Endodermal cell (in vitro differentiated cells): ENCODE results near the gene CC2D1A. TPM values are rescaled to one million over a fixed set of nuclear protein-coding genes. Genes with fewer than 3 reads are reported as not detected.

Experiments
- DNase-seq: peaks from one replicate; pipeline ENCODE4 v3.0.0-alpha.2; 2017
- H3K27ac ChIP-seq: 2 replicates; pipeline ENCODE4 v1.5.1; 2013; ENCODE audit warnings: mild to moderate bottlenecking, low read depth, low read length, moderate library complexity
- H3K27me3 ChIP-seq: 2 replicates; pipeline ENCODE4 v1.6.1; 2013; ENCODE audit warnings: mild to moderate bottlenecking, low read length, moderate library complexity; ENCODE audit not compliant: insufficient read depth, control insufficient read depth, poor library complexity, severe bottlenecking
- H3K36me3 ChIP-seq: 2 replicates; pipeline ENCODE4 v1.7.0; 2013; ENCODE audit warnings: mild to moderate bottlenecking, low read length, moderate library complexity; ENCODE audit not compliant: control insufficient read depth, insufficient read depth
- H3K4me1 ChIP-seq: one replicate; pipeline ENCODE4 v1.7.0; 2013; ENCODE audit warnings: low read length; ENCODE audit not compliant: control insufficient read depth, insufficient read depth
- H3K4me3 ChIP-seq: 2 replicates; pipeline ENCODE4 v1.5.1; 2013; ENCODE audit warnings: mild to moderate bottlenecking, low read length, moderate library complexity
- H3K9ac ChIP-seq: 2 replicates; pipeline ENCODE4 v1.6.1; 2013; ENCODE audit warnings: mild to moderate bottlenecking, low read length, moderate library complexity; ENCODE audit not compliant: poor library complexity, severe bottlenecking; ENCODE audit errors: extremely low read depth
- H3K9me3 ChIP-seq: 2 replicates; pipeline ENCODE4 v1.6.1; 2013; ENCODE audit warnings: mild to moderate bottlenecking, low read length, moderate library complexity; ENCODE audit not compliant: control insufficient read depth
- H3K27ac Mint-ChIP-seq: 2 replicates; pipeline ENCODE4 v1.8.0; 2020; ENCODE audit warnings: mixed read lengths
- H3K27me3 Mint-ChIP-seq: 2 replicates; pipeline ENCODE4 v1.8.0; 2021; ENCODE audit warnings: mild to moderate bottlenecking, mixed read lengths; ENCODE audit not compliant: insufficient read depth
- H3K36me3 Mint-ChIP-seq: 2 replicates; pipeline ENCODE4 v1.8.0; 2020; ENCODE audit warnings: low read depth, mixed read lengths
- H3K4me1 Mint-ChIP-seq: 2 replicates; pipeline ENCODE4 v1.8.0; 2020; ENCODE audit warnings: mixed read lengths
- H3K4me3 Mint-ChIP-seq: 2 replicates; pipeline ENCODE4 v1.8.0; 2020; ENCODE audit warnings: mild to moderate bottlenecking, moderate library complexity, mixed read lengths
- H3K9me3 Mint-ChIP-seq: 2 replicates; pipeline ENCODE4 v1.8.0; 2020; ENCODE audit warnings: mild to moderate bottlenecking, mixed read lengths
- CTCF ChIP-seq: fragments of 200-600 bp; sonication (generic); conservative IDR thresholded peaks from 2 replicates; pipeline ENCODE4 v1.5.0; 2021; ENCODE audit warnings: antibody characterized with exemption, mild to moderate bottlenecking
- WGBS, 2 experiments: methylation state at CpG; one replicate each; pipeline versions ENCODE4 v1.1.5 to v1.1.7; 2013; ENCODE audit warnings: missing lambda C conversion rate in 2 of 2, mixed read lengths in 1 of 2; ENCODE audit not compliant: insufficient coverage in 1 of 2, insufficient read length in 1 of 2; 5-methylcytosine and 5-hydroxymethylcytosine counted together
- total RNA-seq, 2 donors: library from RNA; stranded (reverse); fragmentation: NEBNext Ultra II Directional in 1 of 2; extraction: Animal tissue kit (Norgen Biotek cat#: 25700) in 1 of 2; gene quantifications; 2 replicates in 1 of 2; 3 replicates in 1 of 2; pipeline ENCODE4 v1.2.1, GENCODE V29; 2021

Gene CC2D1A
- total RNA-seq, 2 donors from 2014 or later, result 45.1 to 55.9 TPM

DNA sequence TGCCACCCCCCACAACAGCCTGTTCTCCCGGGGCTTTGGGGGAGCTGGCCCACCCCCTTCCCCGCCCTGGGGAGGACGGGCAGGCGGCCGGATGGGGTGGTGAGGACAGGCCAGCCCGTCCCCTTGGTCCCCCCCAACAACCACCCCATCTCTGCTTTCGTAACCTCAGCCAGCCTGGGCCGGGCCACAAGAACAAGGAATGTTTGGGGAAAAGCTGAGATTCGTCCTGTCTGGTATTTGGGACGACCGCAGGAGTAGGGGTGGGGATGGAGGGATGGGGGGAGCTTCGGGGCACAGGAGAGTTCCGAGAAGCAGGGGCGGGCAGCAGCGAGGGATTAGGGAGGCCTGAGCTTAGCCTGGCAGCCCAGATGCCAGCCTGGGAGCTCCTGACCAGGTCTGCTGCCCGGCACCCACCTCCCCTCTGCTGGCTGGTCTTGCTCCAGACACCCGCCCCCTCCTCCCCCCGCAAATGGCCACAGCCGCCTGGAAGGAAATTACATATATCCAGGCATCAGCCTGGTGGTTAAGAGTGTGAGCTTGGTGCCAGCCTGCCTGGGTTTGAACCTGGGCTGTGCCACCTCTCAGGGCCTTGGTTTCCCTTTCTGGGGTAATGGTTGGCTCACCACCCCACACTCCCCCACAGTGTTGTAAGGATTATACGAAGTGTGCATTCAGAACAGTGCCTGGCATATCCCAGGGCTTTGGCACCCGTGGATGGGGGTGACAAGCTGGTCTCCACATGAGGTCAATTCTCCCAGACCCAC, 32.5 kb downstream of the CC2D1A start, which contains the start of gene PODNL1:
Gene PODNL1, minus strand, starts transcription at position 117 of the 764 bp plus-strand sequence. CDS start 236 bp downstream, outside the sequence.
- Histone ChIP-seq H3K4me1 (no peaks in the 10 kb centered on the region), H3K4me3 (no peak within 1 kb of the TSS), H3K9me3 (no peaks in the 10 kb centered on the region), H3K36me3 (no peaks in the 10 kb centered on the region), H3K27ac (no peak within 1 kb of the TSS), H3K9ac (no peak within 1 kb of the TSS), H3K27me3 (no peaks in the 10 kb centered on the region)
- no peak for DNase-seq
- 74 to 90% methylated on average over 4 to 21 of the region's 21 CpGs for WGBS, 2 experiments
- Mint-ChIP-seq H3K9me3 (peaks cover 9% of the 10 kb centered on the region), H3K4me1 (peaks cover 2% of the 10 kb centered on the region), H3K27ac (no peak within 1 kb of the TSS), H3K36me3 (no peaks in the 10 kb centered on the region), H3K27me3 (no peaks in the 10 kb centered on the region), H3K4me3 (no peak within 1 kb of the TSS)
- TF ChIP-seq CTCF, result no peak

- Histone ChIP-seq H3K27ac (no peak overlapping the region), H3K9ac (no peak overlapping the region), H3K27me3 (no peaks in the 10 kb centered on the region), H3K4me1 (no peaks in the 10 kb centered on the region), H3K4me3 (no peak overlapping the region), H3K36me3 (no peaks in the 10 kb centered on the region), H3K9me3 (no peaks in the 10 kb centered on the region)
- Mint-ChIP-seq H3K36me3 (no peaks in the 10 kb centered on the region), H3K4me1 (peaks cover 2% of the 10 kb centered on the region), H3K4me3 (no peak overlapping the region), H3K27me3 (peaks cover 3% of the 10 kb centered on the region), H3K27ac (no peak overlapping the region), H3K9me3 (peaks cover 12% of the 10 kb centered on the region)
- no peak for DNase-seq
- WGBS, 2 experiments, result 81 to 100% methylated on average over 1 of the region's 1 CpG
- no peak for TF ChIP-seq CTCF
These were observed 36.2 kb downstream of the CC2D1A start for GRCh38 chr19:13942023-13942684.

- Mint-ChIP-seq H3K27me3 (peaks cover 9% of the 10 kb centered on the region), H3K27ac (no peak overlapping the region), H3K9me3 (peaks cover 12% of the 10 kb centered on the region), H3K36me3 (no peaks in the 10 kb centered on the region), H3K4me3 (no peak overlapping the region), H3K4me1 (no peaks in the 10 kb centered on the region)
- no peak overlapping the region for H3K27ac ChIP-seq
- no peaks in the 10 kb centered on the region for H3K4me1 ChIP-seq
- no peak overlapping the region for H3K9ac ChIP-seq
- no peak overlapping the region for H3K4me3 ChIP-seq
- WGBS, 2 experiments, result 93 to 99% methylated on average over 4 of the region's 4 CpGs
- no peaks in the 10 kb centered on the region for H3K27me3 ChIP-seq
- H3K36me3 ChIP-seq, result no peaks in the 10 kb centered on the region
- no peaks in the 10 kb centered on the region for H3K9me3 ChIP-seq
- no peak for DNase-seq
- no peak for TF ChIP-seq CTCF
These were observed 40.4 kb downstream of the CC2D1A start for GRCh38 chr19:13946414-13946813.
